ENCODE measurements around the gene PROZ.
"Not testable (repeated sequence)": the region's sequence is repeated elsewhere in the genome, so short reads cannot be mapped to it uniquely, and the experiment has no call there.

PROZ gene, protein sequence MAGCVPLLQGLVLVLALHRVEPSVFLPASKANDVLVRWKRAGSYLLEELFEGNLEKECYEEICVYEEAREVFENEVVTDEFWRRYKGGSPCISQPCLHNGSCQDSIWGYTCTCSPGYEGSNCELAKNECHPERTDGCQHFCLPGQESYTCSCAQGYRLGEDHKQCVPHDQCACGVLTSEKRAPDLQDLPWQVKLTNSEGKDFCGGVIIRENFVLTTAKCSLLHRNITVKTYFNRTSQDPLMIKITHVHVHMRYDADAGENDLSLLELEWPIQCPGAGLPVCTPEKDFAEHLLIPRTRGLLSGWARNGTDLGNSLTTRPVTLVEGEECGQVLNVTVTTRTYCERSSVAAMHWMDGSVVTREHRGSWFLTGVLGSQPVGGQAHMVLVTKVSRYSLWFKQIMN

DNA sequence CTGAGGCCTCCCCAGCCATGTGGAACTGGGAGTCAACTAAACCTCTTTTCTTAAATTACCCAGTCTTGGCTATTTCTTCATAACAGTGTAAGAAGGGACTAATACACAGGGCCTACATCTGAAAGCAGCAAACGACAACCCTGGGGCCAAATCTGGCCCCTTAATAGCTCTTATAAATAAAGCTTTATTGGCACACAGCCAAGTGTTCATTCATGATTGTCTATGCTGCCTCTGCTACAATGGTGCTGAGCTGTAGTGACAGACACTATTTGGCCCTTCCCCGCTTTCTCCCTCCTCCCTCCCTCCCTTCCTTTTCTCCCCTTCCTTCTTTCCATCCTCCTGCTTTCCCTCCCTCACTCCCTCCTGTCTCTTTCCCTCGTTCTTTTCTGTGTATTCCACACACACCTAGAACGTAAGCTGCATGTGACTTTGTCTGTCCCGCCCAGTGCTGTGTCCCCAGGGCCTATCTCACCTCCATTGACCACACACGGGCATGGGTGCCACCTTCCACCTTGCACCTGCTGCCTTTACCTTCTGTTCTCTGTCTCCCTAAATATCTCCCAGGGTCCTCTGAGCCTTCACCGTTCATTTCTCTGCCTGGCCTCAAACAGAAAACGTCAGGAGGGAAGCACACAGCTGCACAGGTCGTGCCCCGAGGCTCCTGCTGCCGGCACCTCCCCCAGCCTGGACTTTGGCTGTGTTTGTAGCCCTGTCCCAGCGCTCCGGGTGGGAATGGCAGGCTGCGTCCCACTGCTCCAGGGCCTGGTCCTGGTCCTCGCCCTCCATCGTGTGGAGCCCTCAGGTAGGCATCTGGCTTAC lies at the start of gene PROZ:
Gene PROZ (plus strand): TSS at position 720 of the 819 bp plus-strand sequence. CDS start 13 bp downstream, at position 733.
- no peak for DNase-seq

DNA sequence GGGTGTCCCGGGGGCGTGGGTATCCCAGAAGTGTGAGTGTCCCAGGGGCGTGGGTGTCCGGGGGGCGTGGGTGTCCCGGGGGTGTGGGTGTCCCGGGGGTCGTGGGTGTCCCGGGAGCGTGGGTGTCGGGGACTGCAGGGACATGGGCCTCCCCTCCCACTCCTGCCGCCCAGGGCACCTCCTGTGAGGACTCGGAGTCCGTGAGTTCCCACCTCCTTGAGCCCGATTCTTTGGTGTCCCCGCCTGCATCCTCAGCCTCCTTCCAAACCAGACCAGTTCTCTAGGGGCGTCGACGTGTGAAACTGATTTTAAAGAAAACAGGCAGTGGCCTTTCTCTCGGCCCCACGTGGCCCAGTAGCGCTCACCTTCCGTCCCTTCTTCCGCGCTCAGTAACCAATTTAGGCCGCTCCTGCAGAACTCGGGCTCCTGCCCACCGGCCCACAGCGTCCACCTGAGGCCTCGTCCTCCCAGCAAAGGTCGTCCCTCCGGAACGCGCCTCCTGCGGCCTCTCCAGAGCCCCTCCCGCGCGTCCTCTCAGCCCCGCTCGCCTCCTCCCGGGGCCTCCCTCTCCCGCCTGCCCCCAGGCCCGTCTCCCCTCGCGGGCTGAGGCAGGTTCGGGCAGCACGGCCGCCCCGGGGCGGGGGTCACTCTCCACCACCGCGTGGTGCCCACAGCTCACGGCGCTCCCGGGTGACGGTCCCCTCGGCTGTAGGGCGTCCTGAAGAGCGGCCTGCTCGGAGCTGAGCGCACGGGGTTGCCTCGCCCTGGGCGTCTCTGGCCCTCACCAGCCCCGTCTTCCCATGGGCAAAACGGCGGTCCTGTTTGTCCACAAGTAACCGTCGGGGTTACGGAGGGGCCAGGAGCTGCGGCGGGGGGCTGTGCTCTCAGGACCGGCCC lies 49.0 kb upstream of the PROZ start:
- DNase-seq = no peak

DNA sequence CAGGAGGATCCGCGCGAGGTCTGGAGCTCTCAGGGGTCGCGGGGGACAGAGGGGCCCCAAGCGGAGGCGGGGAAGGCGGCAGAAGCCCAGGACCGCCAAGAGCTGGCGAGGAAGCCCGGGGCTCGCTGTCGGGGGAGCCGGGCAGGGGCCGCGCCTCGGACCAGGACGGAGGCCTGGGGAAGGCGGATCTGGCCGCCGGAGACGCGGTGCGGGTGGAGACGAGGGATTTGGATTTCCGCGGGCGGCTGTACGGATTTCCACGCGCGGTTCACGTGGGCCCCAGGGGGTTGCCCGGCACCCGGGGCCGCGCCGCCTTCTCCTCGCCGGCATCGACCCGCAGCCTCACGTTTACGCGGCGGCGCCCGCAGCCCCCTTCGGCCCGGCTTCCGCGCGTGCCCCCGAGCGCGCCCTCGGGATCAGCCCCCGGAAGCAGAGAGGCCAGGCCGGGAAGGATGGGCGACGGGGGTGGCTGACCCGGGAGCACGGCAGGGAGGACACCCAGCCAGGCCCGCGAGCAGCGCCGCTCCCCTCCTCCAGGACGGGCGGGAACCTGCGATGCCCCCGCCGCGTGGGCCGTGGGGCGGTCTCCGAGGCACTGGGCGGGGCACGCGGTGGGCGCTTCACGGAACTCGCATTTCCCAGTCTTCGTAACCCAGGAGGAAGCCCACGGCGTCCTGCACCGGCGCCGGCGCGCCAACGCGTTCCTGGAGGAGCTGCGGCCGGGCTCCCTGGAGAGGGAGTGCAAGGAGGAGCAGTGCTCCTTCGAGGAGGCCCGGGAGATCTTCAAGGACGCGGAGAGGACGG lies 48.2 kb upstream of the PROZ start:
- peak; percentile 28 to 34 for DNase-seq

DNA sequence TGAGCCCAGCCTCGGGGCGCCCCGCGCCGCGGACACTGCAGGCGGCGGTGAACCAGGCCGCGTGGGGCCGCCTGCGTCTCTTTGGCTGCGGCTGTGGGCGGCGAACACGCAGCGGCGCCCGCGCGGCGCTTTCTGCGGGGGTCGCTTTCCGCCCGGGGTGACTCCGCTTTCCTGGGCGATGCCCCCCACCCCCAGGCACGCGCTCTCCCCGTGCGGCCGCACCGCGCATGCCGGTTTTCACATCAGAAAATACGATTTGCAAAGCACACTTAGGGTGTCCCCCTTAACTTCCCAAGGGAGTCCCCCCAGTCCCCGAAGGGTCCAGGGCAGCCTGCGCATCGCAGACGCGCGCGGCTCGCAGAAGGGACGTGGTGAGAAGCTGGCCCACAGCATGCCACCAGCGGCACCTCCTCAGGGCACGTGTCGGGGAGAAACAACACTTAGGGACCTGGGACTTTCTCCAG lies 47.6 kb upstream of the PROZ start:
- DNase-seq = no peak

DNA sequence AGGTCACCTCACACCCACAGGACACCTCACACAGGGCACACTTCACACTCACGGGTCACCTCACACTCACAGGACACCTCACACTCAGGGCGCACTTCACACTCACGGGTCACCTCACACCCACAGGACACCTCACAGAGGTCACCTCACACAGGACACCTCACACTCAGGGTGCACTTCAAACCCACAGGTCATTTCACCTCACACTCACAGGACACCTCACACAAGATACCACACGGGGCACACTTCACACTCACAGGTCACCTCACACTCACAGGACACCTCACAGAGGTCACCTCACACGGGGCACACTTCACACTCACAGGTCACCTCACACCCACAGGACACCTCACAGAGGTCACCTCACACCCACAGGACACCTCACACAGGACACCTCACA lies 46.6 kb upstream of the PROZ start:
- not testable (repeated sequence) for DNase-seq

DNA sequence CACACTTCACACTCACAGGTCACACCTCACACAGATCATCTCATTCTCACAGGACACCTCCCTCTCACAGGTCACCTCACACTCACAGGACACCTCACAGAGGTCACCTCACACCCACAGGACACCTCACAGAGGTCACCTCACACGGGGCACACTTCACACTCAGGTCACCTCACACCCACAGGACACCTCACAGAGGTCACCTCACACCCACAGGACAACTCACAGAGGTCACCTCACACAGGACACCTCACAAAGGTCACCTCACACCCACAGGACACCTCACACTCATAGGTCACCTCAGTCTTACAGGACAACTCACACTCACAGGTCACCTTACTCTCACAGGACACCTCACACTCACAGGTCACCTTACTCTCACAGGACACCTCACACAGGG lies 46.0 kb upstream of the PROZ start:
- DNase-seq = not testable (repeated sequence)

DNA sequence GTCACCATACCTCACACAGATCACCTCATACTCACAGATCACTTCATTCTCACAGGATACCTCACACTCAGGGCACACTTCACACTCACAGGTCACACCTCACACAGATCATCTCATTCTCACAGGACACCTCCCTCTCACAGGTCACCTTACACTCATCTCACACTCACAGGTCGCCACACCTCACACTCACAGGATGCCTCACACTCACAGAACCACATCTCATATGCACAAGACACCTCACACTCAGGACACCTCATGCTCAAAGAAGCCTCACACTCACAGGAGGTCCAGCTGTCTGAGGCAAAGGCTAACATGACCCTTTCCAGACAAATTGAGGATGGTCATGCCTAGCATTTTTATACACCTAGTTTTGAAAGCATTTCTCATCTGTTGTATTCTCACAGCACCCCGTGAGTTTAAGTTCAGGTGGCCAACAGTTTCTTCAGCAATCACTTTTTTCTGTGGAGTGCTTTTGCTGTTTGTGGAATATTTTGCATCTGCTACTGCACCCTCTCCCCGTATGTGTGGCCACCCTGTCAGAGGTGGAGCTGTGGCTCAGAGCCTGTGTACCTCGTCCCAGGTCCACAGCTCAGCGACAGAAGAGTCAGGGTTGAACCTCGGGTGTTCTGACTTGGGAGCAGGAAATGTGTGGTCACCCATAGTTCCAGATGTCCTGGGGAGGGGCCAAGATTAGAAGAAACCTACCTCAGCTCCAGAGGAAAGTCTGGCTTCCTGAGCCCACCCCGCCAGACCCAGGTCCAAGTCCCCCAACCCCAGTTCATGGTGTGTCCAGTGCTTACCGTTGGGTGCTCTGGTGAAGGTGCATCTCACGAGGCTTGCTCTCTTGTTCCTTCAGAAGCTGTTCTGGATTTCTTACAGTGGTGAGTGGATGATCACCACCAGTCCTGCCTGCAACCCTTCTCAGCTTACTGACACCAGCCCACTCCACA lies 45.3 kb upstream of the PROZ start:
- DNase-seq = no peak

DNA sequence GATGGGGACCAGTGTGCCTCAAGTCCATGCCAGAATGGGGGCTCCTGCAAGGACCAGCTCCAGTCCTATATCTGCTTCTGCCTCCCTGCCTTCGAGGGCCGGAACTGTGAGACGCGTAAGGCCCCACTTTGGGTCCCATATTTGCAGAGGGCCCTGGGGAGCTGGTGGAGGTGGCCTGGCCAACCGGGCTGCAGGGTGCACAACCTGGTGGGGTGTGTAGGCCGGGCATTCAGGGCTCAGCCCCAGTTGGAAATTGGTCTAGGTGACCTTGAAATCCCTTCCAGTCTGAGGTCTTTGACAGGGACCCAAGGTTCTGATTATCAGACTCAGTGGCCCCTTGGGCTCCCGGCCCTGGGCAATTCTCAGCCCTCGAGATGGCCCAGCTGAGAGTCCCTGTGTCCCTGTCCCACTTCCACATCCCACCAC lies 44.6 kb upstream of the PROZ start:
- no peak for DNase-seq

DNA sequence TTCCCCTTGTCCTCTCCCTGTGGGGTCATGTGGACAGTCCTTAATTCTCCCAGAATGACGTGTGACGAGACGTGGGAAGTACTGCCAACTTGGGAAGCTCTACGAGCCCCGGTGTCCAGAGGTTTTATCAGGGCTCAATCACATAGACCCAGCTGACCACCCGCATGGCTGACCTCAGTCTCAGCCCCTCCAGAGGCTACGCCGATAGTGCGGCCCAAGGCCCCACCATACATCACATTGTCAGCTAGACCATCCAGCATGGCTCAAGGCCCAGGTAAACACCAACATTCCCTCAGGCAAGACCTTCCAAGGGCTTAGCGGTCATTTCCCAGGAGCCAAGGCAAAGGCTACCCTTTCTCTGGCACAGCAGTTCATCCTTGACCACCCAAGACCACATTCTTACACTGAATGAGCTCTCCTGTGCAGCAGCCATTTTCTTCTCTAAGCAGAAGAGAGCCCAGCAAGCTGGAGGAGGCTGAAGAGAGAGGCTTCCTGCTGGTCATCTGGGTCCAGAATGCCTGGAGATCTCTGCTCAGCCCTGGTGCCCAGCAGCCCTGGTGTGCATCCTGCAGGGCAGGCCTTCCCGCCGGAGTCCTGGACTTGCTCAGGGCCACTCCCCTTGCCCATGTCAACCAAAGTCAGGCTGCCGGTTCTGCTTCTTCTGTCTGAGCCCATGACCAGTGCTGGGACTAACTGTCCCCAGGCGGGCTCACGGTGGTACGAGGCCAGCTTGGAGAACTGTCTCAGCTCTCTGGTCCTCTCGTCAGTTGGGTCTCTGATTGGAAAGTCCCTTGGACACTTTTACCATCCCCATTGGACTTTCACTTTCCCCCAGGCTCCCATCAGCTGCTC lies 43.7 kb upstream of the PROZ start:
- DNase-seq = no peak

DNA sequence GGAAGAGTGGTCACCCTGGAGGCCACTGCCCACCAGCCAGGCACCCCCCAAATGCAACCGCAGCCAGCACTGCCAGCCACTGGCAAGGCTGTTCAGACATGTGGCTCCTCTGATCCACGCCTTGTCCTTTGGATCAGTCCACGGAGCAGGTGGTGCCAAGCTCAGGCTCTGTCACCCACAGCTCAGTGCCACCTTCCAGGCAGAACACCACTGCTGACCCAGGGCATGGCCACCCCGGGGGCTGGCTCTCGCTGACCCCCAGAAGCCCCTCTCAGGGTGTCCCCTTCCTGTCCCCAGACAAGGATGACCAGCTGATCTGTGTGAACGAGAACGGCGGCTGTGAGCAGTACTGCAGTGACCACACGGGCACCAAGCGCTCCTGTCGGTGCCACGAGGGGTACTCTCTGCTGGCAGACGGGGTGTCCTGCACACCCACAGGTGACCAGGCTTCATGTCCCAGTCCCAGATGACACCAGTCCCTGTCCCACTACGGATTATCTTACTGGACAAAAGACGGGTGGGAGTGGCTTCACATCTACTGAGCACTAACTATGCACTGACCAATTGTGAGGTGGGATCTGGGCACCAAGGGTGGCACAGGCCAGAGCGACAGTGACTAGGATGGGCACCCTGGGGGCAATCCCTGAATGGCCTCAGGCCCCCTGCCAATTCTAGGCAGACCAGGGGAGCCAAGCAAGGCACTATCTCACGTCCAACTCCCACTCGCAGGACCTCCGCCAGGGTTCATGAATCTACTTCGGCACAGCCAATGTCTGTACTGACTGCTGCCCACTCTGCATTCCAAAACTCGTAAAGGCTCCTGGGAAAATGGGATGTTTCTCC lies 42.9 kb upstream of the PROZ start:
- DNase-seq = no peak

DNA sequence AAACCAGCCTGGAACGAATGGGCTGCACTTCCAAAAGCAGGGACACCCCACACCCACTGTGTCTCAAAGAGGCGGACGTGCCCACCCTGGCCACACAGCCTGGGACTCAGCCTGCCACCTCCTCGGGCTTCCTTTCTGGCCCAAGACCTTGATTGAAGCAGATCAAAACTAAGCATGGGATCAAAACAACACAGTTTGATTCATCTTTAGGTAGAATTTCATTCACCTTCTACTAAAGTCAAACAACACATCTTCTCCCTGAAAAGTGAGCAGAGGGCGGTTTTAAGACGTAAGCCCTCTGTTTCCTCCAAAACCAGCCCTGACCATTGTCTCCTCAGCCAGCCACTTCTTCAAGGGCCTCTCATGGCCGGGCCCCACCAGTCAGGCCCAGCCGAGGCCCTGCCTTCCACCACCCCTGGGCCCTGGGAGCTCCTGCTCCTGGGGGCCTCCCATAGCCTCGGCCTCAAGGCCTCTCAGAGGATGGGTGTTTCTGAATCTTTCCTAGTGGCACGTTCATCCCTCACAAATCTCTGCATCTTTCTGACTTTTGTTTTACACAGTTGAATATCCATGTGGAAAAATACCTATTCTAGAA lies 42.1 kb upstream of the PROZ start:
- DNase-seq = no peak

DNA sequence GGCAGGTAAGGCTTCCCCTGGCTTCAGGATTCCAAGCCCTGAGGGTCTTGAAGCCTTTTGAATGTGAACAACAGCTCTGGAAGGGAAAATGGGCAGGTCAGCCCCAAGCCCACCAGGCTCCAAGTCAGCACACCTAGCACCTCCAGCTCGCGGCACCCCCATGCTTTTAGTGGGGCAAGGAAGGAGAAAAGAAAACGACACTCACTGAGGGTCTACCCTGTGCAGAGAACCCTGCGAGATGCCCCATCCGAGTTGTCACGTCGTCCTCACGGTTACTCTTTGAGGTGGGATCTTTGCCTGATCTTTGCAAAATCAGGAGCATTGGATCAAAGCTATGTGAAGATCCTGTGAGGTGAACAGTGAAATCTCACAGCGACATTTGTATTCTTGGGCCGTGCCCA lies 41.6 kb upstream of the PROZ start:
- no peak for DNase-seq

DNA sequence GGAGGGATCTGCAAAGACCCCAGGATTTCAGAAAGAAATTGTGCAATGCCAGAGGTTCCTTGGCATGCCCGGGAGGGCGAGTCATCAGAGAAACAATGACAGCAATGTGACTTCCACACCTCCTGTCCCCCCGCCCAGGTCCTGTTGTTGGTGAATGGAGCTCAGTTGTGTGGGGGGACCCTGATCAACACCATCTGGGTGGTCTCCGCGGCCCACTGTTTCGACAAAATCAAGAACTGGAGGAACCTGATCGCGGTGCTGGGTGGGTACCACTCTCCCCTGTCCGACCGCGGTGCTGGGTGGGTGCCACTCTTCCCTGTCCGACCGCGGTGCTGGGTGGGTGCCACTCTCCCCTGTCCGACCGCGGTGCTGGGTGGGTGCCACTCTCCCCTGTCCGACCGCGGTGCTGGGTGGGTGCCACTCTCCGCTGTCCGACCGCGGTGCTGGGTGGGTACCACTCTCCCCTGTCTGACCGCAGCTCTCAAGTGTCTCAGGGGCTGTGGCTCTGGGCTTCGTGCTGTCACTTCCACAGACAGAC lies 41.0 kb upstream of the PROZ start:
- DNase-seq = no peak

DNA sequence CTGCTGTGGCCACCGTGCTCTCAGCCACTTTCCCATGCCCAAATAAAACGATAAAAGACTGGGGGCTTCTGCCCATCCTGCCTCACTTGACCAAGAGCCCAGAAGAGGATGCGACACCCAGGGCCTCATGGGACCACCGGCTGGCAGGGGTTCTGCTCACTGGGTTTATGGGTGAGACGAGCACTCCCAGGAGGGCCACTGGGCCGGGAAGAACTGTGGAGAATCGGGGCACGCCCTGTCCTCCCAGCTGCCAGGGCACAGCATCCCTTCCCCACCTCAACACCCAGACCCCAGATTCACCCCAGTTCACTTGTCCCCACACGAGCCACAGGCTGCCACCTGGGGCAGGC lies 40.6 kb upstream of the PROZ start:
- DNase-seq = no peak

DNA sequence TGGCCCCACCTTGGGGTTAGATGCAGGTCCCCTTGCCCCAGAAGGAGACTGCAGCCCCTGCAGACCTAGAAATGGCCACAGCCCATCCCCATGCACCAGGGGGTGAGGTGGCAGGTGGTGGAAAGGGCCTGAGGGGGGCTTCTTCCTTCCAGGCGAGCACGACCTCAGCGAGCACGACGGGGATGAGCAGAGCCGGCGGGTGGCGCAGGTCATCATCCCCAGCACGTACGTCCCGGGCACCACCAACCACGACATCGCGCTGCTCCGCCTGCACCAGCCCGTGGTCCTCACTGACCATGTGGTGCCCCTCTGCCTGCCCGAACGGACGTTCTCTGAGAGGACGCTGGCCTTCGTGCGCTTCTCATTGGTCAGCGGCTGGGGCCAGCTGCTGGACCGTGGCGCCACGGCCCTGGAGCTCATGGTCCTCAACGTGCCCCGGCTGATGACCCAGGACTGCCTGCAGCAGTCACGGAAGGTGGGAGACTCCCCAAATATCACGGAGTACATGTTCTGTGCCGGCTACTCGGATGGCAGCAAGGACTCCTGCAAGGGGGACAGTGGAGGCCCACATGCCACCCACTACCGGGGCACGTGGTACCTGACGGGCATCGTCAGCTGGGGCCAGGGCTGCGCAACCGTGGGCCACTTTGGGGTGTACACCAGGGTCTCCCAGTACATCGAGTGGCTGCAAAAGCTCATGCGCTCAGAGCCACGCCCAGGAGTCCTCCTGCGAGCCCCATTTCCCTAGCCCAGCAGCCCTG lies 40.0 kb upstream of the PROZ start:
- DNase-seq = no peak

DNA sequence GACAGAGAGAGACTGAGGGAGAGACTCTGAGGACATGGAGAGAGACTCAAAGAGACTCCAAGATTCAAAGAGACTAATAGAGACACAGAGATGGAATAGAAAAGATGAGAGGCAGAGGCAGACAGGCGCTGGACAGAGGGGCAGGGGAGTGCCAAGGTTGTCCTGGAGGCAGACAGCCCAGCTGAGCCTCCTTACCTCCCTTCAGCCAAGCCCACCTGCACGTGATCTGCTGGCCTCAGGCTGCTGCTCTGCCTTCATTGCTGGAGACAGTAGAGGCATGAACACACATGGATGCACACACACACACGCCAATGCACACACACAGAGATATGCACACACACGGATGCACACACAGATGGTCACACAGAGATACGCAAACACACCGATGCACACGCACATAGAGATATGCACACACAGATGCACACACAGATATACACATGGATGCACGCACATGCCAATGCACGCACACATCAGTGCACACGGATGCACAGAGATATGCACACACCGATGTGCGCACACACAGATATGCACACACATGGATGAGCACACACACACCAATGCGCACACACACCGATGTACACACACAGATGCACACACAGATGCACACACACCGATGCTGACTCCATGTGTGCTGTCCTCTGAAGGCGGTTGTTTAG lies 39.2 kb upstream of the PROZ start:
- DNase-seq = no peak

DNA sequence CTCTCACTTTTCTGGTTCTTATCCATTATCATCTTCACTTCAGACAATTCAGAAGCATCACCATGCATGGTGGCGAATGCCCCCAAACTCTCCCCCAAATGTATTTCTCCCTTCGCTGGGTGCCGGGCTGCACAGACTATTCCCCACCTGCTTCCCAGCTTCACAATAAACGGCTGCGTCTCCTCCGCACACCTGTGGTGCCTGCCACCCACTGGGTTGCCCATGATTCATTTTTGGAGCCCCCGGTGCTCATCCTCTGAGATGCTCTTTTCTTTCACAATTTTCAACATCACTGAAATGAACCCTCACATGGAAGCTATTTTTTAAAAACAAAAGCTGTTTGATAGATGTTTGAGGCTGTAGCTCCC lies 38.6 kb upstream of the PROZ start:
- no peak for DNase-seq
